SHP77 treated with DMSO at 0.1 percent for 48 hours (cell line): ENCODE measurements around the gene KLHDC8A.
"Not testable (repeated sequence)": the region's sequence is repeated elsewhere in the genome, so short reads cannot be mapped to it uniquely, and the experiment has no call there.

Source experiments
- DNase-seq: peaks from one replicate; lab custom pipeline; 2025; lab: John Stamatoyannopoulos, UW

Gene KLHDC8A

GRCh38 chr1:205371871-205372660 is 15.3 kb upstream of the KLHDC8A start:
- DNase-seq, result no peak

- peak; percentile 34 for DNase-seq
Measured at GRCh38 chr1:205370780-205371179, 14.1 kb upstream of the KLHDC8A start.

- DNase-seq, result no peak
Measured at GRCh38 chr1:205369701-205370123, 13.0 kb upstream of the KLHDC8A start.

- no peak for DNase-seq
Measured at GRCh38 chr1:205368478-205368877, 11.8 kb upstream of the KLHDC8A start.

- DNase-seq, result peak; percentile 29
Measured at GRCh38 chr1:205365945-205366463, 9.3 kb upstream of the KLHDC8A start.

- not testable (repeated sequence) for DNase-seq
Measured at GRCh38 chr1:205365086-205365485, 8.4 kb upstream of the KLHDC8A start.

- DNase-seq, result no peak
Measured at GRCh38 chr1:205360891-205361290, 4.2 kb upstream of the KLHDC8A start.

GRCh38 chr1:205359771-205360565 is 3.2 kb upstream of the KLHDC8A start:
- peak; percentile 71 for DNase-seq

- no peak for DNase-seq
Measured at GRCh38 chr1:205358579-205358978, 1.9 kb upstream of the KLHDC8A start.

- DNase-seq, result no peak
Measured at GRCh38 chr1:205357567-205357966, 845 bp upstream of the KLHDC8A start.

- DNase-seq, result no peak
Measured at GRCh38 chr1:205355075-205355453, 1.7 kb downstream of the KLHDC8A start.

GRCh38 chr1:205354259-205355074 is 2.3 kb downstream of the KLHDC8A start:
- no peak for DNase-seq

GRCh38 chr1:205353612-205354011 is 3.1 kb downstream of the KLHDC8A start:
- DNase-seq, result no peak

- DNase-seq, result no peak
Measured at GRCh38 chr1:205353191-205353590, 3.5 kb downstream of the KLHDC8A start.

GRCh38 chr1:205351984-205352713 is 4.6 kb downstream of the KLHDC8A start:
- DNase-seq, result peak; percentile 24

GRCh38 chr1:205350691-205351141 is 6.0 kb downstream of the KLHDC8A start:
- no peak for DNase-seq

- DNase-seq, result no peak
Measured at GRCh38 chr1:205350124-205350523, 6.6 kb downstream of the KLHDC8A start.

GRCh38 chr1:205348554-205349487 is 7.9 kb downstream of the KLHDC8A start:
- DNase-seq, result no peak

- DNase-seq, result no peak
Measured at GRCh38 chr1:205346956-205347574, 9.7 kb downstream of the KLHDC8A start.

GRCh38 chr1:205345761-205346160 is 11.0 kb downstream of the KLHDC8A start:
- no peak for DNase-seq
